Tibial nerve (tissue), 4 donors: ENCODE measurements around the gene ABCA7.

Source experiments
- CTCF ChIP-seq, 5 experiments: fragments of 200-600 bp in 3 of 5; fragments of 450-650 bp in 2 of 5; sonication (generic) in 3 of 5; IDR thresholded peaks; one replicate each; pipeline ENCODE4 v1.5.1; 2016 to 2019; ENCODE audit warnings: antibody characterized with exemption in 5 of 5, mild to moderate bottlenecking in 3 of 5, moderate library complexity in 2 of 5
- EP300 ChIP-seq, 2 donors: sonication (generic); formaldehyde crosslinking; IDR thresholded peaks; one replicate each; pipeline ENCODE4 v1.6.1; 2017; ENCODE audit warnings: antibody characterized with exemption in 2 of 2, mild to moderate bottlenecking in 1 of 2
- POLR2A ChIP-seq, 2 donors: fragments of 450-650 bp; IDR thresholded peaks; one replicate each; pipeline ENCODE4 v1.6.1; 2017; ENCODE audit warnings: antibody characterized with exemption in 2 of 2, mild to moderate bottlenecking in 2 of 2, moderate library complexity in 2 of 2

GRCh38 chr19:1091544-1092175, 51.8 kb downstream of the ABCA7 start:
- TF ChIP-seq CTCF (IDR thresholded peaks at IDR 0.05) = no peak
- no peak for TF ChIP-seq POLR2A (IDR thresholded peaks at IDR 0.05)
- TF ChIP-seq EP300 (IDR thresholded peaks at IDR 0.05) = no peak
